Measurements from ENCODE around the gene COL23A1.

DNA sequence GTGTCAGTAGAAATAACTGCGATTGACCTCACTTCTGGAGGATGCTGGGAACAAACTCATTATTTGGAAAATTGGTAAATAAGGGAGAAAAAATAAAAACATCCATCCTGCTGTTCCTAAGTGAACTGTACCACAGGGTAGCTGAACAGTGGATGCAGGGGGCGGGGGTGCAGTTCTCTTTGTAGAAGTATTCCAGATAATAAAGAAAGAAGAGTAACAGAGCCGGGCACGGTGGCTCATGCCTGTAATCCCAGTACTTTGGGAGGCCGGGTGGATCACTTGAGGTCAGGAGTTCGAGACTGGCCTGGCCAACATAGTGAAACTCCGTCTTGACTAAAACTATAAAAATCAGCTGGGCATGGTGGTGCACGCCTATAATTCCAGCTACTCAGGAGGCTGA is 132.1 kb downstream of the COL23A1 start:
- TF ChIP-seq, protein P1, sequence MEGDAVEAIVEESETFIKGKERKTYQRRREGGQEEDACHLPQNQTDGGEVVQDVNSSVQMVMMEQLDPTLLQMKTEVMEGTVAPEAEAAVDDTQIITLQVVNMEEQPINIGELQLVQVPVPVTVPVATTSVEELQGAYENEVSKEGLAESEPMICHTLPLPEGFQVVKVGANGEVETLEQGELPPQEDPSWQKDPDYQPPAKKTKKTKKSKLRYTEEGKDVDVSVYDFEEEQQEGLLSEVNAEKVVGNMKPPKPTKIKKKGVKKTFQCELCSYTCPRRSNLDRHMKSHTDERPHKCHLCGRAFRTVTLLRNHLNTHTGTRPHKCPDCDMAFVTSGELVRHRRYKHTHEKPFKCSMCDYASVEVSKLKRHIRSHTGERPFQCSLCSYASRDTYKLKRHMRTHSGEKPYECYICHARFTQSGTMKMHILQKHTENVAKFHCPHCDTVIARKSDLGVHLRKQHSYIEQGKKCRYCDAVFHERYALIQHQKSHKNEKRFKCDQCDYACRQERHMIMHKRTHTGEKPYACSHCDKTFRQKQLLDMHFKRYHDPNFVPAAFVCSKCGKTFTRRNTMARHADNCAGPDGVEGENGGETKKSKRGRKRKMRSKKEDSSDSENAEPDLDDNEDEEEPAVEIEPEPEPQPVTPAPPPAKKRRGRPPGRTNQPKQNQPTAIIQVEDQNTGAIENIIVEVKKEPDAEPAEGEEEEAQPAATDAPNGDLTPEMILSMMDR (IDR thresholded peaks at IDR 0.05; ENCODE audit: low read length): no peak
- TF ChIP-seq EZH2 (optimal IDR thresholded peaks at IDR 0.05; ENCODE audit: low read depth, low read length): no peak
- no peak for TF ChIP-seq EZH2phosphoT487 (IDR thresholded peaks at IDR 0.05; ENCODE audit: low read length)

All from MM.1S (cell line).